Endothelial cell (in vitro differentiated cells): ENCODE measurements around the gene KRT80. TPM values are rescaled to one million over a fixed set of nuclear protein-coding genes. Genes with fewer than 3 reads are reported as not detected.
A peak's percentile ranks its signal among the peaks of the same experiment; 100 is the strongest.

Source experiments
- DNase-seq: peaks from one replicate; pipeline ENCODE4 v3.0.0; 2021; ENCODE audit warnings: low spot score
- H3K27ac Mint-ChIP-seq: one replicate; pipeline ENCODE4 v1.8.0; 2021; ENCODE audit warnings: mixed read lengths, inconsistent platforms; ENCODE audit not compliant: unreplicated experiment
- H3K27me3 Mint-ChIP-seq: one replicate; pipeline ENCODE4 v1.8.0; 2021; ENCODE audit warnings: mild to moderate bottlenecking, moderate library complexity, mixed read lengths, inconsistent platforms; ENCODE audit not compliant: unreplicated experiment
- H3K36me3 Mint-ChIP-seq: one replicate; pipeline ENCODE4 v1.8.0; 2021; ENCODE audit warnings: mild to moderate bottlenecking, low read depth, mixed read lengths, inconsistent platforms; ENCODE audit not compliant: unreplicated experiment
- H3K4me1 Mint-ChIP-seq: one replicate; pipeline ENCODE4 v1.8.0; 2021; ENCODE audit warnings: mild to moderate bottlenecking, mixed read lengths, inconsistent platforms; ENCODE audit not compliant: unreplicated experiment
- H3K4me3 Mint-ChIP-seq: one replicate; pipeline ENCODE4 v1.8.0; 2021; ENCODE audit warnings: mild to moderate bottlenecking, mixed read lengths, inconsistent platforms; ENCODE audit not compliant: unreplicated experiment
- H3K9me3 Mint-ChIP-seq: one replicate; pipeline ENCODE4 v1.8.0; 2021; ENCODE audit warnings: mixed read lengths, inconsistent platforms; ENCODE audit not compliant: unreplicated experiment
- CTCF ChIP-seq: fragments of 200-600 bp; sonication (generic); IDR thresholded peaks from one replicate; pipeline ENCODE4 v1.5.0; 2021; ENCODE audit warnings: antibody characterized with exemption; ENCODE audit not compliant: unreplicated experiment
- total RNA-seq: library from RNA; stranded (reverse); fragmentation: NEBNext Ultra II Directional; extraction: Animal tissue kit (Norgen Biotek cat#: 25700); gene quantifications from one replicate; pipeline ENCODE4 v1.2.1, GENCODE V29; 2021; ENCODE audit not compliant: unreplicated experiment

Gene KRT80
- total RNA-seq, 1 donor from 2014 or later, result 1.5 TPM

GRCh38 chr12:52187206-52187605 is 4.6 kb downstream of the KRT80 start:
- no peak for TF ChIP-seq CTCF
- Mint-ChIP-seq H3K4me3 (no peak overlapping the region), H3K27me3 (peaks cover 13% of the 10 kb centered on the region), H3K4me1 (peaks cover 47% of the 10 kb centered on the region), H3K36me3 (no peaks in the 10 kb centered on the region), H3K9me3 (no peaks in the 10 kb centered on the region), H3K27ac (no peak overlapping the region)
- DNase-seq, result no peak

GRCh38 chr12:52186118-52186840 is 5.5 kb downstream of the KRT80 start:
- H3K4me1 Mint-ChIP-seq, result peaks cover 54% of the 10 kb centered on the region
- H3K4me3 Mint-ChIP-seq, result peak overlapping the region; percentile 45
- DNase-seq, result no peak
- H3K27ac Mint-ChIP-seq, result peak overlapping the region; percentile 75
- H3K36me3 Mint-ChIP-seq, result no peaks in the 10 kb centered on the region
- no peaks in the 10 kb centered on the region for H3K9me3 Mint-ChIP-seq
- peaks cover 13% of the 10 kb centered on the region for H3K27me3 Mint-ChIP-seq
- no peak for TF ChIP-seq CTCF

GRCh38 chr12:52185400-52185967 is 6.3 kb downstream of the KRT80 start:
- no peaks in the 10 kb centered on the region for H3K36me3 Mint-ChIP-seq
- DNase-seq, result no peak
- H3K4me1 Mint-ChIP-seq, result peaks cover 57% of the 10 kb centered on the region
- H3K4me3 Mint-ChIP-seq, result no peak overlapping the region
- peak overlapping the region; percentile 80 for H3K27ac Mint-ChIP-seq
- no peak for TF ChIP-seq CTCF
- H3K27me3 Mint-ChIP-seq, result peaks cover 17% of the 10 kb centered on the region
- no peaks in the 10 kb centered on the region for H3K9me3 Mint-ChIP-seq

GRCh38 chr12:52184813-52185212 is 7.0 kb downstream of the KRT80 start:
- peak overlapping the region; percentile 45 for H3K27ac Mint-ChIP-seq
- peaks cover 57% of the 10 kb centered on the region for H3K4me1 Mint-ChIP-seq
- peaks cover 18% of the 10 kb centered on the region for H3K27me3 Mint-ChIP-seq
- H3K4me3 Mint-ChIP-seq, result no peak overlapping the region
- DNase-seq, result no peak
- H3K36me3 Mint-ChIP-seq, result no peaks in the 10 kb centered on the region
- no peaks in the 10 kb centered on the region for H3K9me3 Mint-ChIP-seq
- no peak for TF ChIP-seq CTCF

GRCh38 chr12:52183971-52184370 is 7.8 kb downstream of the KRT80 start:
- DNase-seq, result no peak
- Mint-ChIP-seq H3K27me3 (peaks cover 18% of the 10 kb centered on the region), H3K4me1 (peaks cover 54% of the 10 kb centered on the region), H3K36me3 (no peaks in the 10 kb centered on the region), H3K4me3 (no peak overlapping the region), H3K9me3 (no peaks in the 10 kb centered on the region), H3K27ac (no peak overlapping the region)
- no peak for TF ChIP-seq CTCF
